HepG2 (cell line): ENCODE results near the gene ARL16. TPM values are rescaled to one million over a fixed set of nuclear protein-coding genes. Genes with fewer than 3 reads are reported as not detected.

ENCODE experiments used
- BATF2 ChIP-seq: sonication (generic); formaldehyde crosslinking; IDR thresholded peaks from 2 replicates; pipeline ENCODE4 v1.8.0; 2022; ENCODE audit warnings: mild to moderate bottlenecking, missing genetic modification reagents, moderate library complexity
- CAMTA2 ChIP-seq: sonication (generic); formaldehyde crosslinking; IDR thresholded peaks from 2 replicates; pipeline ENCODE4 v1.4.0; 2020; ENCODE audit warnings: mild to moderate bottlenecking, missing genetic modification reagents, borderline replicate concordance
- EZH2 ChIP-seq: conservative IDR thresholded peaks from 2 replicates; pipeline ENCODE4 v1.6.1; 2012; ENCODE audit warnings: mild to moderate bottlenecking, low read depth, low read length, moderate library complexity
- IRF9 ChIP-seq: sonication (generic); formaldehyde crosslinking; IDR thresholded peaks from 2 replicates; pipeline ENCODE4 v1.8.0; 2022; ENCODE audit warnings: missing genetic modification reagents, mild to moderate bottlenecking, borderline replicate concordance
- LBX2 ChIP-seq: sonication (generic); formaldehyde crosslinking; IDR thresholded peaks from 2 replicates; pipeline ENCODE4 v1.5.0; 2020; ENCODE audit warnings: missing genetic modification reagents, mild to moderate bottlenecking, borderline replicate concordance
- MBNL3 ChIP-seq: fragments of 250-450 bp; sonication (Bioruptor Pico); conservative IDR thresholded peaks from 2 replicates; pipeline ENCODE4 v1.8.0; 2022; ENCODE audit warnings: mild to moderate bottlenecking, inconsistent platforms
- PITX1 ChIP-seq: sonication (generic); formaldehyde crosslinking; IDR thresholded peaks from 2 replicates; pipeline ENCODE4 v1.5.1; 2020; ENCODE audit warnings: mild to moderate bottlenecking, missing genetic modification reagents
- SCMH1 ChIP-seq: sonication (generic); formaldehyde crosslinking; IDR thresholded peaks from 2 replicates; pipeline ENCODE4 v1.9.0; 2021; ENCODE audit warnings: missing genetic modification reagents, mild to moderate bottlenecking, borderline replicate concordance
- WIZ ChIP-seq: sonication (generic); formaldehyde crosslinking; IDR thresholded peaks from 2 replicates; pipeline ENCODE4 v1.5.1; 2020; ENCODE audit warnings: mild to moderate bottlenecking, missing genetic modification reagents
- ZBTB46 ChIP-seq: sonication (generic); formaldehyde crosslinking; IDR thresholded peaks from 2 replicates; pipeline ENCODE4 v1.4.0; 2020; ENCODE audit warnings: mild to moderate bottlenecking, missing genetic modification reagents, borderline replicate concordance
- ZBTB7A ChIP-seq: sonication (generic); formaldehyde crosslinking; IDR thresholded peaks from 2 replicates; pipeline ENCODE4 v1.8.0; 2022; ENCODE audit warnings: mild to moderate bottlenecking, missing genetic modification reagents
- ZMYM4 ChIP-seq: sonication (generic); formaldehyde crosslinking; IDR thresholded peaks from 2 replicates; pipeline ENCODE4 v1.8.1; 2023; ENCODE audit warnings: mild to moderate bottlenecking, missing genetic modification reagents
- ZNF274 ChIP-seq: sonication (generic); formaldehyde crosslinking; IDR thresholded peaks from 2 replicates; pipeline ENCODE4 v1.5.1; 2020; ENCODE audit warnings: mild to moderate bottlenecking, missing genetic modification reagents
- ZNF296 ChIP-seq: sonication (generic); formaldehyde crosslinking; conservative IDR thresholded peaks from 2 replicates; pipeline ENCODE4 v1.5.0; 2020; ENCODE audit warnings: mild to moderate bottlenecking, missing genetic modification reagents
- ZNF644 ChIP-seq: IDR thresholded peaks from 2 replicates; pipeline ENCODE4 v1.6.1; 2016; ENCODE audit warnings: low read depth
- ZNF747 ChIP-seq: sonication (generic); formaldehyde crosslinking; IDR thresholded peaks from 2 replicates; pipeline ENCODE4 v1.8.1; 2023; ENCODE audit warnings: missing genetic modification reagents, mild to moderate bottlenecking, borderline replicate concordance
- polyA plus RNA-seq, 8 experiments: library from polyadenylated mRNA; depleted of rRNA in 3 of 8; stranded (reverse) in 7 of 8; unstranded in 1 of 8; fragments of >200 nt; fragmentation: Illumina TruSeq in 4 of 8; extraction: Trizol in 4 of 8; gene quantifications; 2 replicates each; pipeline versions ENCODE4 v1.2.1 to v1.2.3, GENCODE V29; 2011 to 2016; ENCODE audit warnings: low read depth in 4 of 8, missing spikeins in 1 of 8, mixed read lengths in 1 of 8; ENCODE audit not compliant: insufficient read depth in 1 of 8
- total RNA-seq, 5 experiments: library from RNA; depleted of rRNA; stranded (reverse); fragments of >200 nt; fragmentation: Illumina TruSeq; extraction: Trizol; gene quantifications; 2 replicates each; pipeline ENCODE4 v1.2.3, GENCODE V29; 2016; ENCODE audit warnings: low read depth in 1 of 5
- TF ChIP-seq, protein P1 (sequence below): sonication (generic); formaldehyde crosslinking; IDR thresholded peaks from 2 replicates; pipeline ENCODE4 v1.5.1; 2020; ENCODE audit warnings: mild to moderate bottlenecking, missing genetic modification reagents
- TF ChIP-seq, protein P2 (sequence below): fragments of 450-650 bp; IDR thresholded peaks from 2 replicates; pipeline ENCODE4 v1.6.1; 2017; ENCODE audit warnings: mild to moderate bottlenecking

ARL16 gene
- total and polyA plus RNA-seq, 2 of the 13 experiments (the other 11 are each of a cell fraction or from before 2014, with no cell fraction given): 20.8 to 30.8 TPM

GRCh38 chr17:81655378-81656117 is 28.0 kb downstream of the ARL16 start (continued):
- TF ChIP-seq EZH2 (no peak), ZBTB46 (CRISPR knock-in tag) (no peak), SCMH1 (no peak), BATF2 (CRISPR knock-in tag) (no peak), ZNF296 (no peak), IRF9 (CRISPR knock-in tag) (peak; percentile 66; the same call in 1 of the 2 replicates), ZNF274 (CRISPR knock-in tag) (0 out of 2 replicates have a peak, but pooled peaks have one; percentile 61), LBX2 (CRISPR knock-in tag) (no peak), ZNF747 (CRISPR knock-in tag) (peak; percentile 60; the same call in 1 of the 2 replicates), CAMTA2 (CRISPR knock-in tag) (no peak), ZNF644 (CRISPR knock-in tag) (no peak), ZBTB7A (CRISPR knock-in tag) (peak; percentile 37; the same call in 1 of the 2 replicates), PITX1 (peak; percentile 87), ZMYM4 (CRISPR knock-in tag) (0 out of 2 replicates have a peak, but pooled peaks have one; percentile 38), MBNL3 (no peak), WIZ (CRISPR knock-in tag) (peak; percentile 62; the same call in 1 of the 2 replicates)
- TF ChIP-seq, protein P1, sequence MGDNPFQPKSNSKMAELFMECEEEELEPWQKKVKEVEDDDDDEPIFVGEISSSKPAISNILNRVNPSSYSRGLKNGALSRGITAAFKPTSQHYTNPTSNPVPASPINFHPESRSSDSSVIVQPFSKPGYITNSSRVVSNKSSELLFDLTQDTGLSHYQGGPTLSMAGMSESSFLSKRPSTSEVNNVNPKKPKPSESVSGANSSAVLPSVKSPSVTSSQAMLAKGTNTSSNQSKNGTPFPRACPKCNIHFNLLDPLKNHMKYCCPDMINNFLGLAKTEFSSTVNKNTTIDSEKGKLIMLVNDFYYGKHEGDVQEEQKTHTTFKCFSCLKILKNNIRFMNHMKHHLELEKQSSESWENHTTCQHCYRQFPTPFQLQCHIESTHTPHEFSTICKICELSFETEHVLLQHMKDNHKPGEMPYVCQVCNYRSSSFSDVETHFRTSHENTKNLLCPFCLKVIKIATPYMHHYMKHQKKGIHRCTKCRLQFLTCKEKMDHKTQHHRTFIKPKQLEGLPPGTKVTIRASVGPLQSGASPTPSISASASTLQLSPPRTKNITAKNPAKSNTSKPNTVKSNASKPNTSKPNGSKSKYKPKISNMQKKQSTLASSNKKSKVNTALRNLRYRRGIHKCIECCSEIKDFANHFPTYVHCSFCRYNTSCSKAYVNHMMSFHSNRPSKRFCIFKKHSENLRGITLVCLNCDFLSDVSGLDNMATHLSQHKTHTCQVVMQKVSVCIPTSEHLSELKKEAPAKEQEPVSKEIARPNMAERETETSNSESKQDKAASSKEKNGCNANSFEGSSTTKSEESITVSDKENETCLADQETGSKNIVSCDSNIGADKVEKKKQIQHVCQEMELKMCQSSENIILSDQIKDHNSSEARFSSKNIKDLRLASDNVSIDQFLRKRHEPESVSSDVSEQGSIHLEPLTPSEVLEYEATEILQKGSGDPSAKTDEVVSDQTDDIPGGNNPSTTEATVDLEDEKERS: peak; percentile 42; the same call in 1 of the 2 replicates
- TF ChIP-seq, protein P2, sequence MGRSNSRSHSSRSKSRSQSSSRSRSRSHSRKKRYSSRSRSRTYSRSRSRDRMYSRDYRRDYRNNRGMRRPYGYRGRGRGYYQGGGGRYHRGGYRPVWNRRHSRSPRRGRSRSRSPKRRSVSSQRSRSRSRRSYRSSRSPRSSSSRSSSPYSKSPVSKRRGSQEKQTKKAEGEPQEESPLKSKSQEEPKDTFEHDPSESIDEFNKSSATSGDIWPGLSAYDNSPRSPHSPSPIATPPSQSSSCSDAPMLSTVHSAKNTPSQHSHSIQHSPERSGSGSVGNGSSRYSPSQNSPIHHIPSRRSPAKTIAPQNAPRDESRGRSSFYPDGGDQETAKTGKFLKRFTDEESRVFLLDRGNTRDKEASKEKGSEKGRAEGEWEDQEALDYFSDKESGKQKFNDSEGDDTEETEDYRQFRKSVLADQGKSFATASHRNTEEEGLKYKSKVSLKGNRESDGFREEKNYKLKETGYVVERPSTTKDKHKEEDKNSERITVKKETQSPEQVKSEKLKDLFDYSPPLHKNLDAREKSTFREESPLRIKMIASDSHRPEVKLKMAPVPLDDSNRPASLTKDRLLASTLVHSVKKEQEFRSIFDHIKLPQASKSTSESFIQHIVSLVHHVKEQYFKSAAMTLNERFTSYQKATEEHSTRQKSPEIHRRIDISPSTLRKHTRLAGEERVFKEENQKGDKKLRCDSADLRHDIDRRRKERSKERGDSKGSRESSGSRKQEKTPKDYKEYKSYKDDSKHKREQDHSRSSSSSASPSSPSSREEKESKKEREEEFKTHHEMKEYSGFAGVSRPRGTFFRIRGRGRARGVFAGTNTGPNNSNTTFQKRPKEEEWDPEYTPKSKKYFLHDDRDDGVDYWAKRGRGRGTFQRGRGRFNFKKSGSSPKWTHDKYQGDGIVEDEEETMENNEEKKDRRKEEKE: no peak
